Activated CD4-positive, alpha-beta T cell treated with anti-CD3 and anti-CD28 coated beads, Interleukin-2, amount 50 U/mL, for 24 hours (primary cell): Measurements from ENCODE around the gene ACOX3.
"Not testable (repeated sequence)": the region's sequence is repeated elsewhere in the genome, so short reads cannot be mapped to it uniquely, and the experiment has no call there.

Experiments
- DNase-seq, 2 donors: peaks; one replicate each; pipeline ENCODE4 v3.0.0-alpha.2; 2020; ENCODE audit warnings: low read depth in 1 of 2, low spot score in 1 of 2

Gene ACOX3

GRCh38 chr4:8435656-8436121, 4.8 kb downstream of the ACOX3 start:
- DNase-seq, result peak in 1 of 2 donors; percentile 17

GRCh38 chr4:8434251-8435073, 6.1 kb downstream of the ACOX3 start:
- no peak for DNase-seq

GRCh38 chr4:8433136-8433535, 7.4 kb downstream of the ACOX3 start:
- DNase-seq, result no peak

GRCh38 chr4:8431553-8431952, 9.0 kb downstream of the ACOX3 start:
- DNase-seq, result no peak

GRCh38 chr4:8428288-8429097, 12.0 kb downstream of the ACOX3 start:
- peak; percentile 86 to 97 for DNase-seq

- DNase-seq, result no peak
Observed at GRCh38 chr4:8427761-8428287, 12.7 kb downstream of the ACOX3 start.

- no peak for DNase-seq
Observed at GRCh38 chr4:8427262-8427661, 13.3 kb downstream of the ACOX3 start.

- no peak for DNase-seq
Observed at GRCh38 chr4:8422786-8423185, 17.7 kb downstream of the ACOX3 start.

- DNase-seq, result no peak
Observed at GRCh38 chr4:8422327-8422726, 18.2 kb downstream of the ACOX3 start.

- DNase-seq, result not testable (repeated sequence)
Observed at GRCh38 chr4:8420151-8420550, 20.4 kb downstream of the ACOX3 start.

GRCh38 chr4:8419222-8420041, 21.1 kb downstream of the ACOX3 start:
- DNase-seq, result peak; percentile 41 to 56

- DNase-seq, result no peak
Observed at GRCh38 chr4:8417071-8417614, 23.4 kb downstream of the ACOX3 start.

GRCh38 chr4:8414377-8414776, 26.1 kb downstream of the ACOX3 start:
- DNase-seq, result no peak

GRCh38 chr4:8412288-8412687, 28.2 kb downstream of the ACOX3 start:
- DNase-seq, result no peak

GRCh38 chr4:8411351-8412180, 29.0 kb downstream of the ACOX3 start:
- no peak for DNase-seq

GRCh38 chr4:8410641-8411271, 29.8 kb downstream of the ACOX3 start:
- no peak for DNase-seq

GRCh38 chr4:8410066-8410625, 30.4 kb downstream of the ACOX3 start:
- no peak for DNase-seq

GRCh38 chr4:8409264-8410065, 31.1 kb downstream of the ACOX3 start:
- DNase-seq, result no peak
